K562 (cell line): ENCODE results near the gene DBT. TPM values are rescaled to one million over a fixed set of nuclear protein-coding genes. Genes with fewer than 3 reads are reported as not detected.

Source experiments
- ATAC-seq: fragments of 200-7000 bp; cut with Tn5 transposase; 3 replicates; pipeline ENCODE4 v1.9.1; 2020; ENCODE audit warnings: moderate library complexity
- BruUV-seq: library from RNA; stranded (reverse); fragments of 400-500 nt; replicated peaks from 2 replicates; lab custom pipeline; 2021; lab: Mats Ljungman, UMichigan
- CTCF ChIA-PET: fragments of 300-600 bp; formaldehyde crosslinking; extraction: SDS; loops from one replicate; lab custom pipeline; 2021; ENCODE audit warnings: low intra/inter-chr PET ratio; lab: Yijun Ruan, JAX
- POLR2A ChIA-PET: fragments of 300-600, 350-650 bp; sonication (Branson Sonifier 250); formaldehyde crosslinking; extraction: SDS; loops from one replicate; lab custom pipeline; 2021; ENCODE audit warnings: antibody characterized with exemption, inconsistent platforms; lab: Yijun Ruan, JAX
- DNase-seq, 4 experiments: peaks; one replicate each; pipeline versions ENCODE4 v3.0.0 to v3.0.0-alpha.2; 2011 to 2018; ENCODE audit warnings: low spot score in 3 of 4, mixed read lengths in 3 of 4; ENCODE audit errors: extremely low read depth in 1 of 4
- FAIRE-seq: peaks from 2 replicates; lab custom pipeline; 2011; peaks lifted over from hg19 to GRCh38; lab: Jason Lieb, UNC
- H2AFZ ChIP-seq: 2 replicates; pipeline ENCODE4 v1.6.0; 2011; ENCODE audit warnings: low read depth, low read length, control low read depth, inconsistent platforms
- H3K27ac ChIP-seq: fragments of 200-600 bp; 3 replicates; pipeline ENCODE4 v1.8.0; 2011; ENCODE audit warnings: low read depth, mild to moderate bottlenecking, control low read depth, inconsistent platforms, low read length, moderate library complexity, mixed read lengths; ENCODE audit errors: extremely low read depth
- H3K27me3 ChIP-seq, 2 experiments: fragments of 300-600 bp in 1 of 2; 2 replicates in 1 of 2; 3 replicates in 1 of 2; pipeline versions ENCODE4 v1.6.0 to v1.8.0; 2011; ENCODE audit warnings: inconsistent platforms in 2 of 2, low read length in 2 of 2, mild to moderate bottlenecking in 1 of 2, mixed read lengths in 1 of 2, moderate library complexity in 1 of 2; ENCODE audit not compliant: control insufficient read depth in 2 of 2, insufficient read depth in 2 of 2
- H3K36me3 ChIP-seq: fragments of 300-600 bp; 3 replicates; pipeline ENCODE4 v1.8.0; 2011; ENCODE audit warnings: mild to moderate bottlenecking, low read length, inconsistent platforms; ENCODE audit not compliant: control insufficient read depth, insufficient read depth
- H3K4me1 ChIP-seq, 2 experiments: fragments of 200-600 bp in 1 of 2; replicated peaks in 1 of 2; 2 replicates in 1 of 2; 3 replicates in 1 of 2; pipeline versions ENCODE4 v1.5.1 to v1.8.0; 2011; ENCODE audit warnings: inconsistent platforms in 2 of 2, low read length in 2 of 2, mild to moderate bottlenecking in 1 of 2, mixed read lengths in 1 of 2, moderate library complexity in 1 of 2; ENCODE audit not compliant: control insufficient read depth in 2 of 2, insufficient read depth in 2 of 2
- H3K4me2 ChIP-seq: 2 replicates; pipeline ENCODE4 v1.6.1; 2011; ENCODE audit warnings: low read length, control low read depth, inconsistent platforms, mixed read lengths; ENCODE audit not compliant: insufficient read depth
- H3K4me3 ChIP-seq: fragments of 200-600 bp; sonication (generic), shearing (Covaris generic); 2 replicates; pipeline ENCODE4 v1.5.1; 2016; ENCODE audit warnings: control low read depth, inconsistent platforms
- H3K79me2 ChIP-seq: fragments of 200-600 bp; 3 replicates; pipeline ENCODE4 v1.8.0; 2011; ENCODE audit warnings: low read length, inconsistent platforms; ENCODE audit not compliant: control insufficient read depth, insufficient read depth
- H3K9ac ChIP-seq, 2 experiments: 2 replicates each; pipeline versions ENCODE4 v1.6.0 to v1.6.1; 2011; ENCODE audit warnings: low read depth in 2 of 2, low read length in 2 of 2, control low read depth in 1 of 2, inconsistent platforms in 1 of 2, mild to moderate bottlenecking in 1 of 2, mixed read lengths in 1 of 2; ENCODE audit not compliant: insufficient read depth in 1 of 2
- H3K9me1 ChIP-seq: one replicate; pipeline ENCODE4 v1.6.0; 2011; ENCODE audit warnings: inconsistent platforms, mild to moderate bottlenecking, low read length, moderate library complexity; ENCODE audit not compliant: control insufficient read depth, insufficient read depth
- H3K9me3 ChIP-seq: replicated peaks from 2 replicates; pipeline ENCODE4 v1.5.1; 2011; ENCODE audit warnings: low read depth, low read length, inconsistent platforms; ENCODE audit not compliant: control insufficient read depth, insufficient read depth
- H4K20me1 ChIP-seq: replicated peaks from 2 replicates; pipeline ENCODE4 v1.6.1; 2011; ENCODE audit warnings: low read length, inconsistent platforms, mixed read lengths; ENCODE audit not compliant: control insufficient read depth, insufficient read depth
- BCLAF1 ChIP-seq, 2 experiments: fragments of 450-650 bp in 1 of 2; IDR thresholded peaks; 2 replicates each; pipeline ENCODE4 v1.6.1; 2011 to 2017; ENCODE audit warnings: low read depth in 2 of 2, antibody characterized with exemption in 1 of 2, borderline replicate concordance in 1 of 2, low read length in 1 of 2, mild to moderate bottlenecking in 1 of 2, mixed read lengths in 1 of 2; ENCODE audit not compliant: control insufficient read depth in 1 of 2
- CREB3 ChIP-seq: fragments of 450-650 bp; conservative IDR thresholded peaks from 2 replicates; pipeline ENCODE4 v1.6.1; 2016; ENCODE audit warnings: missing genetic modification characterization, low read depth, mild to moderate bottlenecking, missing compliant biosample characterization, moderate library complexity
- EP400 ChIP-seq: fragments of 450-650 bp; IDR thresholded peaks from 2 replicates; pipeline ENCODE4 v1.6.1; 2017; ENCODE audit warnings: antibody characterized with exemption, mild to moderate bottlenecking, moderate library complexity
- ETS1 ChIP-seq: conservative IDR thresholded peaks from 2 replicates; pipeline ENCODE4 v1.6.1; 2011; ENCODE audit warnings: low read depth, mild to moderate bottlenecking, low read length; ENCODE audit not compliant: control insufficient read depth
- GTF2B ChIP-seq: IDR thresholded peaks from 2 replicates; pipeline ENCODE4 v1.6.1; 2011; ENCODE audit not compliant: insufficient read length; ENCODE audit errors: extremely low read depth
- HNRNPL ChIP-seq: fragments of 200-400 bp; formaldehyde crosslinking; IDR thresholded peaks from 2 replicates; pipeline ENCODE4 v1.6.1; 2017; ENCODE audit warnings: low read depth, mild to moderate bottlenecking, low read length
- RCOR1 ChIP-seq, 2 experiments: IDR thresholded peaks; 2 replicates each; pipeline ENCODE4 v1.6.1; 2012; ENCODE audit warnings: low read depth in 2 of 2, low read length in 2 of 2, borderline replicate concordance in 1 of 2, improper control_type of control experiment in 1 of 2
- SMAD2 ChIP-seq: fragments of 150-350 bp; IDR thresholded peaks from 2 replicates; pipeline ENCODE4 v1.6.1; 2014; ENCODE audit warnings: low read depth, mild to moderate bottlenecking, low read length
- ZBTB2 ChIP-seq: fragments of 450-650 bp; IDR thresholded peaks from 2 replicates; pipeline ENCODE4 v1.6.1; 2016; ENCODE audit warnings: antibody characterized with exemption
- ZFP30 ChIP-seq: fragments of 250-450 bp; sonication (Bioruptor Pico); IDR thresholded peaks from 2 replicates; pipeline ENCODE4 v1.8.0; 2022; ENCODE audit warnings: moderate library complexity, mild to moderate bottlenecking, inconsistent platforms, borderline replicate concordance
- ZNF583 ChIP-seq: fragments of 250-450 bp; sonication (Bioruptor Pico); IDR thresholded peaks from 2 replicates; pipeline ENCODE4 v1.4.0; 2020
- WGBS: fragments of 100-300 bp; shearing (Covaris generic); methylation state at CpG from one replicate; pipeline ENCODE4 v1.1.6; 2016; ENCODE audit warnings: low coverage, mixed read lengths; ENCODE audit not compliant: insufficient coverage; ENCODE audit errors: missing lambda C conversion rate; 5-methylcytosine and 5-hydroxymethylcytosine counted together
- in situ Hi-C: fragments of 300-500 bp; cut with MboI; formaldehyde crosslinking; loops from 4 replicates; pipeline ENCODE4 v1.15.0; 2018; ENCODE audit warnings: inconsistent platforms, mixed read lengths
- intact Hi-C: fragments of 100-400 bp; cut with micrococcal nuclease; formaldehyde crosslinking; loops from 2 replicates; pipeline ENCODE4 v1.14.2; 2022
- polyA plus RNA-seq, 8 experiments: library from polyadenylated mRNA; depleted of rRNA in 4 of 8; stranded (reverse) in 5 of 8; unstranded in 3 of 8; fragments of >200 nt; fragmentation: Nextera tagmentation in 2 of 8; fragmentation: Illumina TruSeq in 1 of 8; extraction: Ambion mirVana in 2 of 8; extraction: Trizol in 1 of 8; gene quantifications; 2 replicates each; pipeline versions ENCODE4 v1.2.1 to v1.2.3, GENCODE V29; 2011 to 2014; ENCODE audit warnings: inconsistent platforms in 1 of 8, missing spikeins in 1 of 8
- total RNA-seq, 7 experiments: library from RNA; depleted of rRNA in 6 of 7; stranded (reverse); fragments of >200 nt in 6 of 7; fragmentation: Illumina TruSeq in 2 of 7; extraction: Trizol in 2 of 7; gene quantifications; 2 replicates each; pipeline versions ENCODE4 v1.2.1 to v1.2.3, GENCODE V29; 2011 to 2021; ENCODE audit warnings: low replicate concordance in 1 of 7
- TF ChIP-seq, protein P1 (sequence below): fragments of 250-450 bp; sonication (Bioruptor Pico); IDR thresholded peaks from 2 replicates; pipeline ENCODE4 v1.8.0; 2022; ENCODE audit warnings: inconsistent platforms, mild to moderate bottlenecking, moderate library complexity, borderline replicate concordance

Gene DBT
- total and polyA plus RNA-seq, 9 of the 15 experiments (the other 6 are each of a cell fraction or from before 2014, with no cell fraction given): 2.7 to 13.5 (median 7.3) TPM

DNA sequence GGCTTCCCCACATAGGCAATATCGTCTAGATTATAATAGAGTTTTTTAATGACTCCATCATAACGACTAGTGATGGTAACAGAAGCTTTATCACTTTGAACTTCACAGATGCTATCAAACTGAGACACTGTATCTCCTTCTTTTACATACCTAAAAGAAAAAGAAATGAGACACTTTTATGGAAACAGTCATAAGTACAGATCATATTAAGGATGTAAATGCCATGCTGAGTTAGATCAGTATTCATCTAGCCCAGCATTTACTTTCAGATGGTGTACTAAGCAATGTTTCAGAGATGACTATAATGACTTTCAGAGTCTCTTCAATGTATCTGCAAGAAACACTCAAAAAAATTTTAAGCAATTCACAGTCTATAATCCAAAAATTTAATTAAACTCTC, 18.9 kb downstream of the DBT start:
- peaks cover 68% of the 10 kb centered on the region for H3K36me3 ChIP-seq
- H3K9me1 ChIP-seq: no peaks in the 10 kb centered on the region
- in situ Hi-C loops (no loop called here), intact Hi-C loops (no loop called here)
- WGBS: 67% methylated on average over 2 of the region's 2 CpGs
- H3K4me2 ChIP-seq: no peak overlapping the region
- H3K9me3 ChIP-seq: no peaks in the 10 kb centered on the region
- TF ChIP-seq CREB3: no peak
- TF ChIP-seq SMAD2: no peak
- TF ChIP-seq ZBTB2: no peak
- no peak for TF ChIP-seq ZFP30 (CRISPR knock-in tag)
- TF ChIP-seq BCLAF1 (IDR thresholded peaks at IDR 0.05; ENCODE audit: borderline replicate concordance in 1 of 2, control insufficient read depth in 1 of 2, low read depth in 2 of 2, low read length in 1 of 2): no peak
- TF ChIP-seq HNRNPL: no peak
- TF ChIP-seq, protein P1, sequence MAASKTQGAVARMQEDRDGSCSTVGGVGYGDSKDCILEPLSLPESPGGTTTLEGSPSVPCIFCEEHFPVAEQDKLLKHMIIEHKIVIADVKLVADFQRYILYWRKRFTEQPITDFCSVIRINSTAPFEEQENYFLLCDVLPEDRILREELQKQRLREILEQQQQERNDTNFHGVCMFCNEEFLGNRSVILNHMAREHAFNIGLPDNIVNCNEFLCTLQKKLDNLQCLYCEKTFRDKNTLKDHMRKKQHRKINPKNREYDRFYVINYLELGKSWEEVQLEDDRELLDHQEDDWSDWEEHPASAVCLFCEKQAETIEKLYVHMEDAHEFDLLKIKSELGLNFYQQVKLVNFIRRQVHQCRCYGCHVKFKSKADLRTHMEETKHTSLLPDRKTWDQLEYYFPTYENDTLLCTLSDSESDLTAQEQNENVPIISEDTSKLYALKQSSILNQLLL: no peak
- no peak for TF ChIP-seq GTF2B
- TF ChIP-seq ETS1: no peak
- no peak for TF ChIP-seq RCOR1 (IDR thresholded peaks at IDR 0.05; ENCODE audit: borderline replicate concordance in 1 of 2, low read depth in 2 of 2, low read length in 2 of 2)
- TF ChIP-seq EP400: no peak
- TF ChIP-seq ZNF583 (CRISPR knock-in tag): no peak
- no peak overlapping the region for H3K4me3 ChIP-seq
- H4K20me1 ChIP-seq: no peaks in the 10 kb centered on the region
- ATAC-seq (no peak), FAIRE-seq (no peak), DNase-seq (no peak)
- ChIA-PET CTCF (no interaction called here), POLR2A (no interaction called here)
- H3K4me1 ChIP-seq: no peaks in the 10 kb centered on the region
- BruUV-seq: no TSS peak
- no peak overlapping the region for H2AFZ ChIP-seq
- no peak overlapping the region for H3K27ac ChIP-seq
- no peaks in the 10 kb centered on the region for H3K27me3 ChIP-seq
- no peak overlapping the region for H3K9ac ChIP-seq
- no peaks in the 10 kb centered on the region for H3K79me2 ChIP-seq
